RWPE2 (cell line): ENCODE data around the gene FNBP1L.

ENCODE experiments used
- ATAC-seq: fragments of 200-7000 bp; cut with Tn5 transposase; 3 replicates; pipeline ENCODE4 v1.9.1; 2021; ENCODE audit warnings: low read depth
- DNase-seq: peaks from one replicate; pipeline ENCODE4 v3.0.0-alpha.2; 2020; ENCODE audit warnings: low spot score
- H3K27ac ChIP-seq: fragments of 450-650 bp; 2 replicates; pipeline ENCODE4 v1.5.1; 2017; ENCODE audit warnings: mild to moderate bottlenecking; ENCODE audit not compliant: poor library complexity, severe bottlenecking
- H3K27me3 ChIP-seq: fragments of 250-450 bp; sonication (Bioruptor Pico); 2 replicates; pipeline ENCODE4 v1.5.1; 2021; ENCODE audit warnings: mild to moderate bottlenecking, moderate library complexity; ENCODE audit not compliant: insufficient read depth, poor library complexity, severe bottlenecking
- H3K36me3 ChIP-seq: fragments of 250-450 bp; sonication (Bioruptor Pico); 2 replicates; pipeline ENCODE4 v1.5.1; 2020; ENCODE audit warnings: low read depth, mild to moderate bottlenecking, moderate library complexity
- H3K4me1 ChIP-seq: fragments of 250-450 bp; sonication (Bioruptor Pico); 2 replicates; pipeline ENCODE4 v1.5.1; 2021; ENCODE audit warnings: mild to moderate bottlenecking, moderate library complexity; ENCODE audit not compliant: insufficient read depth, poor library complexity, severe bottlenecking
- H3K4me3 ChIP-seq: fragments of 250-450 bp; sonication (Bioruptor Pico); 2 replicates; pipeline ENCODE4 v1.5.1; 2021; ENCODE audit warnings: mild to moderate bottlenecking, moderate library complexity; ENCODE audit not compliant: severe bottlenecking
- H3K9me3 ChIP-seq: fragments of 250-450 bp; sonication (Bioruptor Pico); 2 replicates; pipeline ENCODE4 v1.5.1; 2021; ENCODE audit warnings: mild to moderate bottlenecking, moderate library complexity; ENCODE audit not compliant: severe bottlenecking
- TF ChIP-seq, protein P1 (sequence below): fragments of 450-650 bp; IDR thresholded peaks from one replicate; pipeline ENCODE4 v1.5.1; 2017; ENCODE audit warnings: mild to moderate bottlenecking, moderate library complexity; ENCODE audit not compliant: poor library complexity, severe bottlenecking

The FNBP1L gene

DNA sequence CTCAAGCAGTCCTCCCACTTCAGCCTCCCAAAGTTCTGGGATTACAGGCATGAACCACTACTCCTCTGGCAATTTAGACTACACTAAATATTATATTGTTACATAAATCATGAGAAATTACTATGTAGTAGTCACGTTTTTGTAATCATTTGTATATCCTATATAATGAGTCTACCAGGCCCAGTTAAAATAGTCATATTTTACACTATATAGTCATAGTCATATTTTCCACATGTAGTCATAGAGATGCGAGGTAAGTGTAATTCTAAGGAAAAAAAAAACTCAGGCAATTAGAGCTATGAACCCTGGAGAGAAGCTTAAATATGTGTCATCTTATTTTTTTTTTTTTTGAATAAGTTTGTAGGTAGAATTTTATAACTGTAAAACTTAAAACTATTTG, 90.0 kb downstream of the FNBP1L start:
- ATAC-seq = peak; percentile 49; the same call in 2 of the 3 replicates
- H3K36me3 ChIP-seq = peaks cover 56% of the 10 kb centered on the region
- H3K4me1 ChIP-seq = no peaks in the 10 kb centered on the region
- no peaks in the 10 kb centered on the region for H3K27me3 ChIP-seq
- TF ChIP-seq, protein P1, sequence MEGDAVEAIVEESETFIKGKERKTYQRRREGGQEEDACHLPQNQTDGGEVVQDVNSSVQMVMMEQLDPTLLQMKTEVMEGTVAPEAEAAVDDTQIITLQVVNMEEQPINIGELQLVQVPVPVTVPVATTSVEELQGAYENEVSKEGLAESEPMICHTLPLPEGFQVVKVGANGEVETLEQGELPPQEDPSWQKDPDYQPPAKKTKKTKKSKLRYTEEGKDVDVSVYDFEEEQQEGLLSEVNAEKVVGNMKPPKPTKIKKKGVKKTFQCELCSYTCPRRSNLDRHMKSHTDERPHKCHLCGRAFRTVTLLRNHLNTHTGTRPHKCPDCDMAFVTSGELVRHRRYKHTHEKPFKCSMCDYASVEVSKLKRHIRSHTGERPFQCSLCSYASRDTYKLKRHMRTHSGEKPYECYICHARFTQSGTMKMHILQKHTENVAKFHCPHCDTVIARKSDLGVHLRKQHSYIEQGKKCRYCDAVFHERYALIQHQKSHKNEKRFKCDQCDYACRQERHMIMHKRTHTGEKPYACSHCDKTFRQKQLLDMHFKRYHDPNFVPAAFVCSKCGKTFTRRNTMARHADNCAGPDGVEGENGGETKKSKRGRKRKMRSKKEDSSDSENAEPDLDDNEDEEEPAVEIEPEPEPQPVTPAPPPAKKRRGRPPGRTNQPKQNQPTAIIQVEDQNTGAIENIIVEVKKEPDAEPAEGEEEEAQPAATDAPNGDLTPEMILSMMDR = no peak
- H3K4me3 ChIP-seq = no peak overlapping the region
- H3K9me3 ChIP-seq = no peaks in the 10 kb centered on the region
- H3K27ac ChIP-seq = no peak overlapping the region
- no peak for DNase-seq

DNA sequence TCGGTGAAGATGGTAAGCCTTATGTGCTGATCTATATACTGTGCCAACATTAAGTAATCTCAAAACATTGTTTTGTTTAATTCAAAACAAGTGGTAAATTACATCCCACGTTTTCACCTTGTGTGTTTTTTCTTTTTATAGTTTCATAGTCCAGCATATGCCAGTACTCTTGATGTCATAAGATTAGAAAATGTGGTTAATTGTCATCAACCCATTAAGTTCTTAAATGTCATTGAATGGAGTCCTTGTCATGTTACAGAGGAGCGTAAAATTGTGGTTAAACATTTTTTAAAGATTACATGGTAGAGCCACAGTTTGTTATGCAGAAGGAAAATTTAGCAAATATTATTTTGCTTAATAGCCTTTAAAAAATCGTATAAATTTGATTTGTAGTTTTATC, 93.1 kb downstream of the FNBP1L start:
- TF ChIP-seq, protein P1 = no peak
- DNase-seq (no peak), ATAC-seq (no peak)
- H3K27ac ChIP-seq = no peak overlapping the region
- no peak overlapping the region for H3K4me3 ChIP-seq
- no peaks in the 10 kb centered on the region for H3K27me3 ChIP-seq
- no peaks in the 10 kb centered on the region for H3K4me1 ChIP-seq
- peaks cover 60% of the 10 kb centered on the region for H3K36me3 ChIP-seq
- H3K9me3 ChIP-seq = no peaks in the 10 kb centered on the region

DNA sequence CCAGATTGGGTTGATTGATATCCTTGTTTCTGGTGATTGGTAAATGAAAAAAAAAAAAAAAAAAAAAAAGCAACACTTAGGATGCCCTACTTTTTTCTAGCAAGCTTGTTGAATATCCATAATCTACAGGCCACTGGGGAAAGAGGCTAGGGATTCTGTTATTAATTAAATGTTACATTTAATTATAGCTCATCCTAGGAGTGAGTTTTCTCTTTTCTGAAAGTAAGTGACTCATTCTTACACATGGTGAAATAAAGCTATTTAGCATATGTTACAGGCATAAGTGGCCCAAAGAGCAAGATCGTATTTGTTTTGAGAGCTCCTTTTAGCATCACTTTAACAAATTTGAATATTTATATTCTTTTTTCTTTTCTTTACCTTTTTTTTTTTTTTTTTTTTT, 94.5 kb downstream of the FNBP1L start:
- Histone ChIP-seq H3K4me3 (no peak overlapping the region), H3K36me3 (peaks cover 60% of the 10 kb centered on the region)
- TF ChIP-seq, protein P1 = no peak

DNA sequence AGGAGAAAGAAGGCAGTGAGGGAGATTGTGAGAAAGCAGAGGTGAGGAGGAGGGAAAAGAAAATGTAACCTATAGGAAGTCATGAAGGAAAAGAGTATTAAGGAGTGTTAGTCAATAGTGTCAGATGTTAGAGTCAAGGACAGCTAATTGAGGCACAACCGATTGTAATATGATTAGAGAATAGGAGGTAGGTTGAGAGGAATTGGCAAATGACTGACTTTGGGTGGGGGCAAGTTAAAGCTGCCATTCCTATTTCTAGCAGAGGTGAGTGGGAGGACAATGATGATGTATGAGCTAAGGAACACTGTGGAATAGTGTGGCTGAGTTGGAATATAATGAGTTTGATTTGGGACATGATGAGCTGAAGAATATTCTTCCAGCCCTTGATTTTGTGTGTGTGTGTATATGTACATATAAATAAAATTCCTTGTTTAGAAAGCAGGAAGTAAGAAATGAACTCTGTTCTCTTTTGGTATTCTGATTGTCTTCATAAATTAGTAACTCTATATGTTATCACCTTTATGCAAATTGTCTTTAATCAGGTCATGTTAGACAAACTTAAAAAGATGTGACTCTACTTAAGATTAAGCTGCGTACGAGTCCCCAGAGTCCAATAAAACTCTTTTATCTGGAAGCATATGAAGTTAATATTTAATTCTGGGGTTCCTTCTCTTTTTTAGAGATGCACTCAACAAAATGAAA, 98.4 kb downstream of the FNBP1L start:
- TF ChIP-seq, protein P1 = no peak
- ATAC-seq (no peak), DNase-seq (no peak)
- H3K9me3 ChIP-seq = no peaks in the 10 kb centered on the region
- H3K4me3 ChIP-seq = no peak overlapping the region
- H3K27me3 ChIP-seq = no peaks in the 10 kb centered on the region
- H3K27ac ChIP-seq = no peak overlapping the region
- H3K4me1 ChIP-seq = peaks cover 1% of the 10 kb centered on the region
- peaks cover 89% of the 10 kb centered on the region for H3K36me3 ChIP-seq

More for the DNA sequence above, 94.5 kb downstream of the FNBP1L start:
- no peak overlapping the region for H3K27ac ChIP-seq
- ATAC-seq = no peak
- H3K4me1 ChIP-seq = no peaks in the 10 kb centered on the region
- H3K9me3 ChIP-seq = no peaks in the 10 kb centered on the region
- DNase-seq = no peak
- H3K27me3 ChIP-seq = no peaks in the 10 kb centered on the region

DNA sequence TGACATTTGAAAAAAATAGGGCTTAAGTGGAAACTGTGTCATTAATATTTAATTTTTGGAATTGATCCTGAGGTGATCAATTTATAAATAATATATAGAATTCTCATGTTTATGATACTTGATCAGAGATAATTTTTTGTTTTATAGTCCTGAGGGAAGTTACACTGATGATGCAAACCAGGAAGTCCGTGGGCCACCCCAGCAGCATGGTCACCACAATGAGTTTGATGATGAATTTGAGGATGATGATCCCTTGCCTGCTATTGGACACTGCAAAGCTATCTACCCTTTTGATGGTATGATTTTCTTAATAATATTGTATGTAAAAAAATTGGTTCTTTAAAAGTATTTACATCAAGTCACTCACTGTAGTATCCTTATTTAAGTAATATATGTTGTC, 101.2 kb downstream of the FNBP1L start:
- TF ChIP-seq, protein P1 = no peak
- H3K4me1 ChIP-seq = peaks cover 24% of the 10 kb centered on the region
- no peaks in the 10 kb centered on the region for H3K9me3 ChIP-seq
- DNase-seq = no peak
- ATAC-seq = no peak
- H3K27ac ChIP-seq = no peak overlapping the region
- no peaks in the 10 kb centered on the region for H3K27me3 ChIP-seq
- peaks cover 96% of the 10 kb centered on the region for H3K36me3 ChIP-seq
- no peak overlapping the region for H3K4me3 ChIP-seq
